Liver (tissue), 9 donors: ENCODE data around the gene ZNRF2. TPM values are rescaled to one million over a fixed set of nuclear protein-coding genes. Genes with fewer than 3 reads are reported as not detected.
A peak's percentile ranks its signal among the peaks of the same experiment; 100 is the strongest.
"Not testable (repeated sequence)": the region's sequence is repeated elsewhere in the genome, so short reads cannot be mapped to it uniquely, and the experiment has no call there.

Experiments used
- DNase-seq: peaks from one replicate; pipeline ENCODE4 v3.0.0-alpha.2; 2017; ENCODE audit warnings: low spot score
- H3K27ac ChIP-seq, 2 donors: one replicate each; pipeline ENCODE4 v1.7.0; 2013; ENCODE audit warnings: inconsistent platforms in 2 of 2, low read length in 2 of 2, control low read depth in 1 of 2, low read depth in 1 of 2, mild to moderate bottlenecking in 1 of 2
- H3K27me3 ChIP-seq, 4 donors: one replicate each; pipeline versions ENCODE4 v1.6.1 to v1.7.0; 2013; ENCODE audit warnings: low read length in 3 of 4, inconsistent platforms in 1 of 4, mild to moderate bottlenecking in 1 of 4, moderate library complexity in 1 of 4; ENCODE audit not compliant: control insufficient read depth in 4 of 4, insufficient read depth in 4 of 4
- H3K36me3 ChIP-seq, 4 donors: one replicate each; pipeline versions ENCODE4 v1.6.1 to v1.7.0; 2013; ENCODE audit warnings: low read length in 3 of 4, mild to moderate bottlenecking in 3 of 4, low read depth in 1 of 4, moderate library complexity in 1 of 4; ENCODE audit not compliant: control insufficient read depth in 4 of 4, insufficient read depth in 3 of 4
- H3K4me1 ChIP-seq, 4 donors: one replicate each; pipeline versions ENCODE4 v1.6.1 to v1.7.0; 2013; ENCODE audit warnings: low read length in 3 of 4, mild to moderate bottlenecking in 3 of 4, moderate library complexity in 1 of 4; ENCODE audit not compliant: control insufficient read depth in 4 of 4, insufficient read depth in 4 of 4
- H3K4me3 ChIP-seq, 3 donors: one replicate each; pipeline versions ENCODE4 v1.6.1 to v1.7.0; 2013; ENCODE audit warnings: low read length in 3 of 3, control low read depth in 1 of 3, low read depth in 1 of 3, mild to moderate bottlenecking in 1 of 3
- H3K9ac ChIP-seq, 2 donors: one replicate each; pipeline ENCODE4 v1.7.0; 2013; ENCODE audit warnings: low read length in 2 of 2, mild to moderate bottlenecking in 2 of 2, moderate library complexity in 2 of 2, control low read depth in 1 of 2, low read depth in 1 of 2
- H3K9me3 ChIP-seq, 4 donors: one replicate each; pipeline versions ENCODE4 v1.6.1 to v1.7.0; 2013; ENCODE audit warnings: low read length in 3 of 4; ENCODE audit not compliant: control insufficient read depth in 4 of 4
- ATF3 ChIP-seq: IDR thresholded peaks from 2 replicates; pipeline ENCODE4 v1.6.1; 2016; ENCODE audit warnings: antibody characterized with exemption
- EGR1 ChIP-seq, 2 donors: IDR thresholded peaks; 2 replicates each; pipeline ENCODE4 v1.6.1; 2016 to 2018; ENCODE audit warnings: antibody characterized with exemption in 2 of 2, low read depth in 2 of 2
- FOXA1 ChIP-seq: IDR thresholded peaks from 2 replicates; pipeline ENCODE4 v1.6.1; 2016; ENCODE audit warnings: antibody characterized with exemption
- FOXA2 ChIP-seq: IDR thresholded peaks from 2 replicates; pipeline ENCODE4 v1.6.1; 2016; ENCODE audit warnings: antibody characterized with exemption
- GABPA ChIP-seq, 2 donors: IDR thresholded peaks in 1 of 2; conservative IDR thresholded peaks in 1 of 2; 2 replicates each; pipeline ENCODE4 v1.6.1; 2016; ENCODE audit warnings: antibody characterized with exemption in 2 of 2, mild to moderate bottlenecking in 1 of 2, moderate library complexity in 1 of 2
- HNF4A ChIP-seq, 2 donors: conservative IDR thresholded peaks; 2 replicates each; pipeline ENCODE4 v1.6.1; 2016; ENCODE audit warnings: antibody characterized with exemption in 2 of 2, mild to moderate bottlenecking in 2 of 2
- HNF4G ChIP-seq: IDR thresholded peaks from 2 replicates; pipeline ENCODE4 v1.6.1; 2016; ENCODE audit warnings: antibody characterized with exemption
- MAX ChIP-seq: IDR thresholded peaks from 2 replicates; pipeline ENCODE4 v1.6.1; 2016; ENCODE audit warnings: antibody characterized with exemption
- NR2F2 ChIP-seq: IDR thresholded peaks from 2 replicates; pipeline ENCODE4 v1.6.1; 2016; ENCODE audit warnings: antibody characterized with exemption
- RAD21 ChIP-seq, 2 donors: IDR thresholded peaks; 2 replicates each; pipeline ENCODE4 v1.6.1; 2016; ENCODE audit warnings: antibody characterized with exemption in 2 of 2, mild to moderate bottlenecking in 2 of 2
- REST ChIP-seq: IDR thresholded peaks from 2 replicates; pipeline ENCODE4 v1.6.1; 2016; ENCODE audit warnings: antibody characterized with exemption, mild to moderate bottlenecking
- RXRA ChIP-seq, 2 donors: IDR thresholded peaks; 2 replicates each; pipeline ENCODE4 v1.6.1; 2017 to 2018; ENCODE audit warnings: antibody characterized with exemption in 2 of 2, mild to moderate bottlenecking in 1 of 2
- SP1 ChIP-seq: IDR thresholded peaks from 2 replicates; pipeline ENCODE4 v1.6.1; 2018; ENCODE audit warnings: antibody characterized with exemption, mild to moderate bottlenecking
- TAF1 ChIP-seq: conservative IDR thresholded peaks from 2 replicates; pipeline ENCODE4 v1.6.1; 2016; ENCODE audit warnings: antibody characterized with exemption, mild to moderate bottlenecking
- YY1 ChIP-seq: IDR thresholded peaks from 2 replicates; pipeline ENCODE4 v1.6.1; 2016; ENCODE audit warnings: antibody characterized with exemption, mild to moderate bottlenecking
- ZBTB33 ChIP-seq: IDR thresholded peaks from 2 replicates; pipeline ENCODE4 v1.6.1; 2016; ENCODE audit warnings: antibody characterized with exemption
- WGBS: extraction: QIAGEN DNeasy Blood & Tissue Kit; methylation state at CpG from one replicate; pipeline ENCODE4 v1.1.7; 2013; 5-methylcytosine and 5-hydroxymethylcytosine counted together
- polyA plus RNA-seq, 2 donors: library from polyadenylated mRNA; stranded (reverse) in 1 of 2; unstranded in 1 of 2; fragments of 200-250 nt in 1 of 2; fragments of >200 nt in 1 of 2; fragmentation: Nextera tagmentation in 1 of 2; extraction: Ambion mirVana in 1 of 2; gene quantifications; one replicate each; pipeline versions ENCODE4 v1.2.1 to v1.2.3, GENCODE V29; 2013 to 2015
- total RNA-seq, 2 donors: library from RNA; depleted of rRNA; stranded (reverse); fragments of >200 nt; gene quantifications; one replicate each; pipeline ENCODE4 v1.2.3, GENCODE V29; 2014
- donor health status: healthy.
- donor health status: healthy.
- donor health status: healthy.
- donor health status: healthy.
- donor health status: healthy.

ZNRF2 gene
- total and polyA plus RNA-seq, 4 donors = 6.9 to 30.0 (median 12.7) TPM

- TF ChIP-seq REST = peak; percentile 18
- peak; percentile 51 for TF ChIP-seq HNF4G
Observed at GRCh38 chr7:30263090-30263710, 21.2 kb upstream of the ZNRF2 start (continued).

GRCh38 chr7:30264052-30264451 is 20.3 kb upstream of the ZNRF2 start:
- Histone ChIP-seq H3K4me3 (no peak overlapping the region), H3K36me3 (no peaks in the 10 kb centered on the region), H3K27ac (no peak overlapping the region), H3K27me3 (no peaks in the 10 kb centered on the region), H3K9me3 (no peaks in the 10 kb centered on the region), H3K9ac (no peak overlapping the region), H3K4me1 (peaks cover 5 to 16% (median 14%) of the 10 kb centered on the region in 4 donors)
- DNase-seq = no peak
- TF ChIP-seq YY1 (no peak), HNF4A (conservative IDR thresholded peaks at IDR 0.05) (no peak), ZBTB33 (no peak), TAF1 (no peak), NR2F2 (no peak), RAD21 (IDR thresholded peaks at IDR 0.05) (no peak), GABPA (IDR thresholded peaks at IDR 0.05 in 1 of 2, conservative IDR thresholded peaks at IDR 0.05 in 1 of 2) (no peak), EGR1 (IDR thresholded peaks at IDR 0.05; ENCODE audit: low read depth in 2 of 2) (no peak), ATF3 (no peak), REST (no peak), MAX (no peak), RXRA (IDR thresholded peaks at IDR 0.05) (no peak), FOXA2 (no peak), FOXA1 (no peak), SP1 (no peak)
- 74% methylated on average over 4 of the region's 4 CpGs for WGBS

- H3K4me3 ChIP-seq, H3K9ac ChIP-seq, DNase-seq, H3K27ac ChIP-seq, H3K9me3 ChIP-seq, H3K36me3 ChIP-seq, H3K27me3 ChIP-seq: not testable (repeated sequence)
- 99% methylated on average over 4 of the region's 4 CpGs for WGBS
- H3K4me1 ChIP-seq = peaks cover 5 to 16% (median 14%) of the 10 kb centered on the region in 4 donors
Observed at GRCh38 chr7:30265189-30265588, 19.2 kb upstream of the ZNRF2 start.
